Keratinocyte (primary cell): Measurements from ENCODE around the gene POTEH. TPM values are rescaled to one million over a fixed set of nuclear protein-coding genes. Genes with fewer than 3 reads are reported as not detected.
"Not testable (repeated sequence)": the region's sequence is repeated elsewhere in the genome, so short reads cannot be mapped to it uniquely, and the experiment has no call there.

Source experiments
- DNase-seq: peaks from one replicate; pipeline ENCODE4 v3.0.0-alpha.2; 2011; ENCODE audit warnings: low read depth, missing footprints, low spot score
- FAIRE-seq: peaks from 2 replicates; lab custom pipeline; 2011; peaks lifted over from hg19 to GRCh38; lab: Jason Lieb, UNC
- H2AFZ ChIP-seq: 2 replicates; pipeline ENCODE4 v1.6.0; 2012; ENCODE audit warnings: low read length, control low read depth, inconsistent platforms; ENCODE audit not compliant: control insufficient read depth
- H3K27ac ChIP-seq: 2 replicates; pipeline ENCODE4 v1.5.1; 2011; ENCODE audit warnings: low read length; ENCODE audit not compliant: control insufficient read depth, insufficient read depth
- H3K27me3 ChIP-seq: 3 replicates; pipeline ENCODE4 v1.6.0; 2011; ENCODE audit warnings: low read length; ENCODE audit not compliant: control insufficient read depth, insufficient read depth; ENCODE audit errors: extremely low read depth
- H3K36me3 ChIP-seq, 2 experiments: 2 replicates in 1 of 2; 3 replicates in 1 of 2; pipeline ENCODE4 v1.5.1; 2011; ENCODE audit warnings: low read length in 2 of 2, mild to moderate bottlenecking in 1 of 2; ENCODE audit not compliant: control insufficient read depth in 2 of 2, insufficient read depth in 2 of 2; ENCODE audit errors: extremely low read depth in 1 of 2
- H3K4me1 ChIP-seq: 3 replicates; pipeline ENCODE4 v1.5.1; 2011; ENCODE audit warnings: low read length; ENCODE audit not compliant: control insufficient read depth, insufficient read depth; ENCODE audit errors: extremely low read depth
- H3K4me2 ChIP-seq: 3 replicates; pipeline ENCODE4 v1.6.0; 2011; ENCODE audit warnings: low read depth, low read length; ENCODE audit not compliant: control insufficient read depth, insufficient read depth; ENCODE audit errors: extremely low read depth
- H3K4me3 ChIP-seq, 3 experiments: fragments of 200-600 bp in 1 of 3; sonication (generic) in 1 of 3; 2 replicates in 2 of 3; 3 replicates in 1 of 3; pipeline ENCODE4 v1.5.1; 2011 to 2016; ENCODE audit warnings: low read length in 3 of 3, mild to moderate bottlenecking in 3 of 3, control low read depth in 2 of 3, inconsistent platforms in 1 of 3, low read depth in 1 of 3, mixed read lengths in 1 of 3, mixed run types in 1 of 3, moderate library complexity in 1 of 3; ENCODE audit not compliant: control insufficient read depth in 2 of 3, insufficient read depth in 2 of 3; ENCODE audit errors: extremely low read depth in 1 of 3
- H3K79me2 ChIP-seq: 2 replicates; pipeline ENCODE4 v1.6.0; 2012; ENCODE audit warnings: low read length; ENCODE audit not compliant: control insufficient read depth, insufficient read depth
- H3K9ac ChIP-seq: 3 replicates; pipeline ENCODE4 v1.6.0; 2011; ENCODE audit warnings: low read length; ENCODE audit not compliant: control insufficient read depth, insufficient read depth; ENCODE audit errors: extremely low read depth
- H3K9me1 ChIP-seq: 3 replicates; pipeline ENCODE4 v1.6.0; 2011; ENCODE audit warnings: low read length; ENCODE audit not compliant: control insufficient read depth, insufficient read depth; ENCODE audit errors: extremely low read depth
- H3K9me3 ChIP-seq: 2 replicates; pipeline ENCODE4 v1.5.1; 2012; ENCODE audit warnings: low read depth, low read length; ENCODE audit not compliant: control insufficient read depth
- H4K20me1 ChIP-seq: 3 replicates; pipeline ENCODE4 v1.6.0; 2011; ENCODE audit warnings: low read length; ENCODE audit not compliant: control insufficient read depth, insufficient read depth; ENCODE audit errors: extremely low read depth
- dilution Hi-C: fragments of 300-500 bp; cut with MboI; formaldehyde crosslinking; loops from one replicate; pipeline ENCODE4 v1.7.0; 2020; ENCODE audit warnings: low sequenced_read_pairs; ENCODE audit not compliant: extremely low pct_ligation_motif_present
- polyA plus RNA-seq, 5 experiments: library from polyadenylated mRNA; depleted of rRNA in 3 of 5; stranded (reverse) in 3 of 5; stranded (forward) in 1 of 5; unstranded in 1 of 5; fragments of >200 nt; gene quantifications; 1 replicate in 1 of 5; 2 replicates in 3 of 5; 3 replicates in 1 of 5; pipeline versions ENCODE4 v1.2.1 to v1.2.3, GENCODE V29; 2011 to 2012; ENCODE audit warnings: missing spikeins in 2 of 5, low read depth in 1 of 5, low replicate concordance in 1 of 5

Gene POTEH
- polyA plus RNA-seq, 1 donor (not counting 4 experiments of a cell fraction or from before 2014, with no cell fraction given): not detected

GRCh38 chr22:15684115-15684514 is 5.7 kb upstream of the POTEH start:
- H4K20me1 ChIP-seq, H3K36me3 ChIP-seq, H3K4me3 ChIP-seq, H3K9me1 ChIP-seq, H3K4me2 ChIP-seq, H3K9me3 ChIP-seq, FAIRE-seq, H3K4me1 ChIP-seq, dilution Hi-C loops, H2AFZ ChIP-seq, H3K9ac ChIP-seq, H3K27me3 ChIP-seq, H3K79me2 ChIP-seq, H3K27ac ChIP-seq, DNase-seq: not testable (repeated sequence)

- H3K4me1 ChIP-seq, DNase-seq, dilution Hi-C loops, H4K20me1 ChIP-seq, H3K9ac ChIP-seq, H3K4me2 ChIP-seq, H3K27me3 ChIP-seq, H3K9me3 ChIP-seq, H2AFZ ChIP-seq, H3K4me3 ChIP-seq, H3K9me1 ChIP-seq, H3K27ac ChIP-seq, H3K79me2 ChIP-seq, FAIRE-seq, H3K36me3 ChIP-seq: not testable (repeated sequence)
These were observed 5.1 kb upstream of the POTEH start for GRCh38 chr22:15684695-15685094.

GRCh38 chr22:15685641-15686040 is 4.2 kb upstream of the POTEH start:
- DNase-seq, dilution Hi-C loops, H3K4me3 ChIP-seq, H3K36me3 ChIP-seq, FAIRE-seq, H3K4me2 ChIP-seq, H3K9me1 ChIP-seq, H3K79me2 ChIP-seq, H3K9ac ChIP-seq, H3K4me1 ChIP-seq, H4K20me1 ChIP-seq, H2AFZ ChIP-seq, H3K9me3 ChIP-seq, H3K27me3 ChIP-seq, H3K27ac ChIP-seq: not testable (repeated sequence)

- H3K9ac ChIP-seq, dilution Hi-C loops: not testable (repeated sequence)
These were observed 2.7 kb upstream of the POTEH start for GRCh38 chr22:15687086-15687485.

GRCh38 chr22:15687676-15688075 is 2.1 kb upstream of the POTEH start:
- H3K79me2 ChIP-seq, H3K4me2 ChIP-seq, H3K36me3 ChIP-seq, DNase-seq, H3K9ac ChIP-seq, dilution Hi-C loops, H3K27ac ChIP-seq, H3K4me3 ChIP-seq, H3K4me1 ChIP-seq, H3K9me1 ChIP-seq, H3K9me3 ChIP-seq, H3K27me3 ChIP-seq, H4K20me1 ChIP-seq, H2AFZ ChIP-seq, FAIRE-seq: not testable (repeated sequence)

More at GRCh38 chr22:15687086-15687485, 2.7 kb upstream of the POTEH start:
- not testable (repeated sequence) for H3K79me2 ChIP-seq, H3K27ac ChIP-seq, H3K4me3 ChIP-seq, H3K27me3 ChIP-seq, H2AFZ ChIP-seq, H3K9me1 ChIP-seq, FAIRE-seq, DNase-seq, H3K9me3 ChIP-seq, H3K36me3 ChIP-seq, H3K4me2 ChIP-seq, H3K4me1 ChIP-seq, H4K20me1 ChIP-seq
